HCT116 (cell line): ENCODE measurements around the gene C9orf57. TPM values are rescaled to one million over a fixed set of nuclear protein-coding genes. Genes with fewer than 3 reads are reported as not detected.

ENCODE experiments used
- ATAC-seq: fragments of 200-7000 bp; cut with Tn5 transposase; 2 replicates; pipeline ENCODE4 v1.9.1; 2020; ENCODE audit warnings: mild to moderate bottlenecking, moderate library complexity
- BruUV-seq: library from RNA; stranded (reverse); fragments of 400-500 nt; replicated peaks from 2 replicates; lab custom pipeline; 2021; lab: Mats Ljungman, UMichigan
- CTCF ChIA-PET: fragments of 300-600 bp; sonication (Branson Sonifier 250); formaldehyde crosslinking; loops from one replicate; lab custom pipeline; 2021; ENCODE audit warnings: antibody characterized with exemption; lab: Charles Lee
- POLR2A ChIA-PET: fragments of 300-600, 350-600 bp; sonication (Branson Sonifier 250); formaldehyde crosslinking; loops from one replicate; lab custom pipeline; 2021; ENCODE audit warnings: antibody characterized with exemption; lab: Charles Lee
- RAD21 ChIA-PET, 2 experiments: fragments of 300-600 bp; sonication (Branson Sonifier 250); formaldehyde crosslinking; loops; one replicate each; lab custom pipeline; 2023; ENCODE audit warnings: low total read pairs in 2 of 2; ENCODE audit not compliant: uncharacterized antibody in 2 of 2, unreplicated experiment in 2 of 2, low non-redundant PET in 1 of 2; lab: Charles Lee
- DNase-seq: peaks from one replicate; pipeline ENCODE4 v3.0.0-alpha.2; 2010; ENCODE audit warnings: low read depth, low spot score
- H2AFZ ChIP-seq: fragments of 200-600 bp; shearing (Covaris generic), sonication (generic); 2 replicates; pipeline ENCODE4 v1.6.1; 2017; ENCODE audit warnings: low read depth, mixed run types, mixed read lengths, antibody characterized with exemption, low read length; ENCODE audit not compliant: poor library complexity, severe bottlenecking
- H3K27ac ChIP-seq: 2 replicates; pipeline ENCODE4 v1.5.1; 2012; ENCODE audit warnings: low read depth, low read length
- H3K27me3 ChIP-seq: fragments of 200-600 bp; sonication (generic); 2 replicates; pipeline ENCODE4 v1.6.1; 2016; ENCODE audit warnings: mixed run types, low read length, mixed read lengths; ENCODE audit not compliant: insufficient read depth
- H3K36me3 ChIP-seq, 2 experiments: fragments of 200-500 bp in 1 of 2; fragments of 200-600 bp in 1 of 2; sonication (Bioruptor generic) in 1 of 2; sonication (generic) in 1 of 2; 2 replicates each; pipeline versions ENCODE4 v1.5.1 to v1.6.1; 2014 to 2016; ENCODE audit warnings: low read length in 2 of 2, inconsistent platforms in 1 of 2, mixed read lengths in 1 of 2, mixed run types in 1 of 2; ENCODE audit not compliant: insufficient read depth in 2 of 2, control insufficient read depth in 1 of 2
- H3K4me1 ChIP-seq, 2 experiments: fragments of 200-600 bp in 1 of 2; sonication (generic) in 1 of 2; 2 replicates each; pipeline versions ENCODE4 v1.5.1 to v1.6.1; 2012 to 2017; ENCODE audit warnings: low read length in 2 of 2, inconsistent platforms in 1 of 2, mild to moderate bottlenecking in 1 of 2, mixed read lengths in 1 of 2, mixed run types in 1 of 2, moderate library complexity in 1 of 2; ENCODE audit not compliant: insufficient read depth in 2 of 2, control insufficient read depth in 1 of 2
- H3K4me2 ChIP-seq: fragments of 200-600 bp; sonication (generic); 2 replicates; pipeline ENCODE4 v1.6.1; 2017; ENCODE audit warnings: mixed run types, low read length, mixed read lengths
- H3K4me3 ChIP-seq, 2 experiments: fragments of 200-600 bp in 1 of 2; sonication (generic) in 1 of 2; replicated peaks in 1 of 2; 2 replicates each; pipeline ENCODE4 v1.5.1; 2011 to 2016; ENCODE audit warnings: low read length in 2 of 2, control low read depth in 1 of 2, low read depth in 1 of 2, mild to moderate bottlenecking in 1 of 2, mixed read lengths in 1 of 2, mixed run types in 1 of 2
- H3K79me2 ChIP-seq: fragments of 200-600 bp; sonication (generic); 2 replicates; pipeline ENCODE4 v1.6.1; 2017; ENCODE audit warnings: mild to moderate bottlenecking, mixed run types, low read length, moderate library complexity, mixed read lengths; ENCODE audit not compliant: insufficient read depth
- H3K9ac ChIP-seq: fragments of 200-600 bp; sonication (generic); 2 replicates; pipeline ENCODE4 v1.6.1; 2016; ENCODE audit warnings: low read length, mixed read lengths
- H3K9me2 ChIP-seq: fragments of 200-600 bp; sonication (generic), shearing (Covaris generic); 2 replicates; pipeline ENCODE4 v1.6.1; 2017; ENCODE audit warnings: mixed run types, mild to moderate bottlenecking, moderate library complexity; ENCODE audit not compliant: insufficient read depth
- H3K9me3 ChIP-seq, 2 experiments: fragments of 200-500 bp in 1 of 2; fragments of 200-600 bp in 1 of 2; sonication (Bioruptor generic) in 1 of 2; sonication (generic) in 1 of 2; 2 replicates each; pipeline ENCODE4 v1.6.1; 2014 to 2017; ENCODE audit warnings: low read length in 2 of 2, mixed read lengths in 2 of 2, inconsistent platforms in 1 of 2, low read depth in 1 of 2, mild to moderate bottlenecking in 1 of 2, mixed run types in 1 of 2, moderate library complexity in 1 of 2; ENCODE audit not compliant: control insufficient read depth in 1 of 2, insufficient read depth in 1 of 2
- H4K20me1 ChIP-seq: fragments of 200-600 bp; sonication (generic), shearing (Covaris generic); 2 replicates; pipeline ENCODE4 v1.6.1; 2017; ENCODE audit warnings: mixed run types, mild to moderate bottlenecking, moderate library complexity; ENCODE audit not compliant: insufficient read depth
- CBX3 ChIP-seq: IDR thresholded peaks from 2 replicates; pipeline ENCODE4 v1.6.1; 2012; ENCODE audit warnings: low read depth
- CEBPB ChIP-seq: IDR thresholded peaks from 2 replicates; pipeline ENCODE4 v1.6.1; 2012; ENCODE audit warnings: low read depth
- CTCF ChIP-seq, 3 experiments: fragments of 200-600 bp in 1 of 3; sonication (generic) in 1 of 3; IDR thresholded peaks in 2 of 3; conservative IDR thresholded peaks in 1 of 3; 2 replicates each; pipeline ENCODE4 v1.5.1; 2012 to 2017; ENCODE audit warnings: low read depth in 2 of 3, low read length in 2 of 3, antibody characterized with exemption in 1 of 3, borderline replicate concordance in 1 of 3, control low read depth in 1 of 3, mild to moderate bottlenecking in 1 of 3, mixed read lengths in 1 of 3, mixed run types in 1 of 3, moderate library complexity in 1 of 3; ENCODE audit not compliant: insufficient read depth in 1 of 3
- EGR1 ChIP-seq: IDR thresholded peaks from 2 replicates; pipeline ENCODE4 v1.6.1; 2012; ENCODE audit warnings: low read depth
- ELF1 ChIP-seq: IDR thresholded peaks from 2 replicates; pipeline ENCODE4 v1.6.1; 2012; ENCODE audit warnings: low read depth, borderline replicate concordance
- EZH2 ChIP-seq: fragments of 200-600 bp; sonication (generic); IDR thresholded peaks from 2 replicates; pipeline ENCODE4 v1.6.1; 2017; ENCODE audit warnings: antibody characterized with exemption, mixed run types
- EZH2phosphoT487 ChIP-seq: fragments of 200-600 bp; IDR thresholded peaks from 2 replicates; pipeline ENCODE4 v1.6.1; 2018; ENCODE audit warnings: antibody characterized with exemption, borderline replicate concordance
- JUND ChIP-seq: IDR thresholded peaks from 2 replicates; pipeline ENCODE4 v1.6.1; 2012
- POLR2A ChIP-seq: IDR thresholded peaks from 2 replicates; pipeline ENCODE4 v1.7.0; 2011; ENCODE audit warnings: borderline replicate concordance; ENCODE audit not compliant: insufficient read depth, insufficient read length; ENCODE audit errors: extremely low read depth
- RAD21 ChIP-seq: IDR thresholded peaks from 2 replicates; pipeline ENCODE4 v1.6.1; 2012; ENCODE audit warnings: low read depth, mild to moderate bottlenecking
- SRF ChIP-seq: IDR thresholded peaks from 2 replicates; pipeline ENCODE4 v1.6.1; 2012; ENCODE audit warnings: low read depth
- YY1 ChIP-seq: IDR thresholded peaks from 2 replicates; pipeline ENCODE4 v1.6.1; 2011; ENCODE audit warnings: low read length, low read depth, moderate library complexity, mild to moderate bottlenecking; ENCODE audit not compliant: insufficient replicate concordance; ENCODE audit errors: extremely low read depth
- ZNF274 ChIP-seq: fragments of 200-500 bp; sonication (Bioruptor generic); IDR thresholded peaks from 2 replicates; pipeline ENCODE4 v1.6.1; 2014; ENCODE audit warnings: mild to moderate bottlenecking, low read depth, low read length, inconsistent platforms
- intact Hi-C: fragments of 100-400 bp; cut with micrococcal nuclease; formaldehyde crosslinking; loops from 2 replicates; pipeline ENCODE4 v1.10.0; 2022
- total RNA-seq: library from RNA; stranded (reverse); gene quantifications from one replicate; pipeline ENCODE4 v1.2.1, GENCODE V29; 2021; ENCODE audit not compliant: unreplicated experiment
- TF ChIP-seq, protein P1 (sequence below): IDR thresholded peaks from 2 replicates; pipeline ENCODE4 v1.6.1; 2012

C9orf57 gene
- total RNA-seq, 1 experiment from 2014 or later: not detected

DNA sequence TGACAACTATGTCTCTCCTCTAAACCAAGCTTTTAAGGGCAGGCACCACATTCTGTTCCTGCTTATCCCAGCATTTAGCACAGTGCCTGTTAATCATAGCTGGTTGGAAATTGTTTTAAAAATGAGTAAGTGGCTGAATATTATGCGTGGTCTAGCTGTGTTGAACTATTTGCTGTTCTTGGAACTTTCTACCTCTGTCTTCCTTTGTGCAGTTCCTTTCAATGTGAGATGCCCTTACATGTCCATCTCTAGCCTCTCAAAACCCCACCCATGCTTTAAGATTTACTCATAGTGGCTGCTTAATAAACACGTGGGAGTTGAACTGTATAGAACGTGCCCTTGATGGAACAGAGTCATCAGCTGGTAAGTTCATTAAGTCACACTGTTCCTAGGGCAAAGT, 34.5 kb downstream of the C9orf57 start:
- CTCF ChIA-PET: interaction anchor here (1.0 to 3.5 kb wide), 9 partner anchors 8 to 257 kb away, joined by 3 to 45 read pairs (median 8); no protein-coding TSS in a partner anchor
- no peak overlapping the region for H2AFZ ChIP-seq

More for the DNA sequence above, 34.5 kb downstream of the C9orf57 start:
- intact Hi-C loops: loop anchor here (1.0 to 5.0 kb wide), 4 partner anchors 219 to 1384 kb away; no protein-coding TSS in a partner anchor
- BruUV-seq: no TSS peak
- ATAC-seq (no peak), DNase-seq (no peak)
- no peaks in the 10 kb centered on the region for H3K27me3 ChIP-seq
- TF ChIP-seq ZNF274 (no peak), YY1 (no peak), ELF1 (no peak), POLR2A (no peak), CEBPB (no peak), SRF (no peak), EZH2 (no peak), EZH2phosphoT487 (no peak), EGR1 (no peak), CTCF (IDR thresholded peaks at IDR 0.05 in 2 of 3, conservative IDR thresholded peaks at IDR 0.05 in 1 of 3; ENCODE audit: borderline replicate concordance in 1 of 3, insufficient read depth in 1 of 3, low read depth in 2 of 3, low read length in 2 of 3) (no peak), RAD21 (no peak), JUND (no peak), CBX3 (no peak)
- TF ChIP-seq, protein P1, sequence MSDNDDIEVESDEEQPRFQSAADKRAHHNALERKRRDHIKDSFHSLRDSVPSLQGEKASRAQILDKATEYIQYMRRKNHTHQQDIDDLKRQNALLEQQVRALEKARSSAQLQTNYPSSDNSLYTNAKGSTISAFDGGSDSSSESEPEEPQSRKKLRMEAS: no peak
- H3K9me2 ChIP-seq: no peaks in the 10 kb centered on the region
- ChIA-PET POLR2A (no interaction called here), RAD21 (interaction anchor here (0.5 kb wide), 2 partner anchors 38 to 225 kb away, joined by 3 to 4 read pairs; no protein-coding TSS in a partner anchor)
- H3K9me3 ChIP-seq: no peaks in the 10 kb centered on the region
- H3K27ac ChIP-seq: no peak overlapping the region
- H4K20me1 ChIP-seq: no peaks in the 10 kb centered on the region
- H3K36me3 ChIP-seq: no peaks in the 10 kb centered on the region
- H3K4me1 ChIP-seq: peaks cover 0 to 3% of the 10 kb centered on the region in 2 experiments; a peak in 1 of 4 replicates
- no peak overlapping the region for H3K9ac ChIP-seq
- H3K79me2 ChIP-seq: no peaks in the 10 kb centered on the region
- no peak overlapping the region for H3K4me2 ChIP-seq
- H3K4me3 ChIP-seq: no peak overlapping the region
